GM12892 (cell line): ENCODE data around the gene ACP3.

Experiments used
- POLR2A ChIP-seq: IDR thresholded peaks from 2 replicates; pipeline ENCODE4 v1.6.1; 2011; ENCODE audit warnings: low read depth, low read length, control low read depth
- POLR2AphosphoS5 ChIP-seq: IDR thresholded peaks from 2 replicates; pipeline ENCODE4 v1.6.1; 2011; ENCODE audit warnings: low read depth, low read length, control low read depth

DNA sequence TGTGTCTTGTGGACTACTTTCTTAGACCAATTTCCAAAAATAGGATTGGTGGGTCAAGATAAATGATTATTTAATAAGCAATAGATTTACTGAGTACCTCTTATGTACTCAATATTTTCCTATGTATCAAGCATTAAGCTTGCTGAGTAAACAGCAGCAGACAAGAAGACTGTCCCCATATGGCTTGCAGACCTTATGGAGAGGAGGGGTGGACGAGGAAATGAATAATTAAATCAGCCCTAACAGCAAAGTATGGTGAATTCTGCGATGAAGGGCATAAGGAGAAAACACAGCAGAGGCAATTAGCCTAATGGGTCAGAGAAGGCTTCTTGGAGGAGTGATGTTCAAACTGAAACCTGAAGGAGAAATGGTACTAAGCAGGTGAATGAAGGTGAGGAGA lies 45.1 kb downstream of the ACP3 start:
- TF ChIP-seq POLR2A (no peak), POLR2AphosphoS5 (no peak)
